Vagina (tissue), 2 donors: ENCODE results near the gene ZP4. TPM values are rescaled to one million over a fixed set of nuclear protein-coding genes. Genes with fewer than 3 reads are reported as not detected.

Experiments
- DNase-seq, 2 donors: peaks; one replicate each; pipeline ENCODE4 v3.0.0-alpha.2; 2017; ENCODE audit errors: extremely low spot score in 2 of 2
- H3K27ac ChIP-seq: fragments of 200-600 bp; sonication (generic); one replicate; pipeline ENCODE4 v1.5.1; 2019
- H3K27me3 ChIP-seq: fragments of 200-600 bp; sonication (generic); one replicate; pipeline ENCODE4 v1.5.1; 2019
- H3K36me3 ChIP-seq, 2 donors: fragments of 200-600 bp; sonication (generic); one replicate each; pipeline ENCODE4 v1.5.1; 2017 to 2019
- H3K4me1 ChIP-seq: fragments of 200-600 bp; sonication (generic); one replicate; pipeline ENCODE4 v1.5.1; 2019
- H3K4me3 ChIP-seq, 2 donors: fragments of 200-600 bp; sonication (generic); 1 replicate in 1 of 2; 2 replicates in 1 of 2; pipeline ENCODE4 v1.5.1; 2016 to 2019
- H3K9me3 ChIP-seq: fragments of 200-600 bp; sonication (generic); one replicate; pipeline ENCODE4 v1.5.1; 2019
- CTCF ChIP-seq, 3 experiments: fragments of 450-650 bp in 2 of 3; fragments of 200-600 bp in 1 of 3; sonication (generic) in 1 of 3; IDR thresholded peaks; one replicate each; pipeline ENCODE4 v1.5.1; 2017 to 2019; ENCODE audit warnings: antibody characterized with exemption in 3 of 3, mild to moderate bottlenecking in 2 of 3, moderate library complexity in 2 of 3
- POLR2A ChIP-seq, 2 donors: fragments of 450-650 bp; IDR thresholded peaks; one replicate each; pipeline ENCODE4 v1.6.1; 2017; ENCODE audit warnings: antibody characterized with exemption in 2 of 2, mild to moderate bottlenecking in 2 of 2, moderate library complexity in 2 of 2
- POLR2AphosphoS5 ChIP-seq, 2 donors: sonication (generic); formaldehyde crosslinking; IDR thresholded peaks; one replicate each; pipeline ENCODE4 v1.9.0; 2017; ENCODE audit warnings: antibody characterized with exemption in 2 of 2, mild to moderate bottlenecking in 2 of 2, low read depth in 1 of 2; ENCODE audit not compliant: insufficient read depth in 1 of 2
- intact Hi-C: fragments of 100-400 bp; cut with DNase I; formaldehyde crosslinking; loops from one replicate; pipeline ENCODE4 v1.15.1; 2023
- total RNA-seq: library from RNA; depleted of rRNA; stranded (reverse); fragments of >200 nt; gene quantifications from one replicate; pipeline ENCODE4 v1.2.3, GENCODE V29; 2016

The ZP4 gene
- total RNA-seq, 1 donor from 2014 or later, result not detected

- intact Hi-C loops, result no loop called here
- TF ChIP-seq POLR2AphosphoS5 (IDR thresholded peaks at IDR 0.05; ENCODE audit: insufficient read depth in 1 of 2, low read depth in 1 of 2) (no peak), CTCF (IDR thresholded peaks at IDR 0.05) (no peak), POLR2A (IDR thresholded peaks at IDR 0.05) (no peak)
Measured at GRCh38 chr1:237863234-237863633, 27.5 kb downstream of the ZP4 start.

GRCh38 chr1:237861944-237862343 is 28.8 kb downstream of the ZP4 start:
- H3K4me3 ChIP-seq, result no peak overlapping the region
- H3K36me3 ChIP-seq, result no peaks in the 10 kb centered on the region
- DNase-seq, result no peak
- intact Hi-C loops, result no loop called here
- H3K4me1 ChIP-seq, result no peaks in the 10 kb centered on the region
- H3K27me3 ChIP-seq, result no peaks in the 10 kb centered on the region
- no peaks in the 10 kb centered on the region for H3K9me3 ChIP-seq
- no peak overlapping the region for H3K27ac ChIP-seq
- TF ChIP-seq POLR2AphosphoS5 (IDR thresholded peaks at IDR 0.05; ENCODE audit: insufficient read depth in 1 of 2, low read depth in 1 of 2) (no peak), POLR2A (IDR thresholded peaks at IDR 0.05) (no peak), CTCF (IDR thresholded peaks at IDR 0.05) (no peak)

More at GRCh38 chr1:237863234-237863633, 27.5 kb downstream of the ZP4 start:
- H3K27me3 ChIP-seq, result no peaks in the 10 kb centered on the region
- no peak for DNase-seq
- H3K9me3 ChIP-seq, result no peaks in the 10 kb centered on the region
- H3K36me3 ChIP-seq, result no peaks in the 10 kb centered on the region
- H3K4me1 ChIP-seq, result no peaks in the 10 kb centered on the region
- no peak overlapping the region for H3K4me3 ChIP-seq
- H3K27ac ChIP-seq, result no peak overlapping the region

GRCh38 chr1:237858992-237859391 is 31.7 kb downstream of the ZP4 start:
- H3K27me3 ChIP-seq, result no peaks in the 10 kb centered on the region
- DNase-seq, result no peak
- intact Hi-C loops, result no loop called here
- no peak overlapping the region for H3K4me3 ChIP-seq
- no peaks in the 10 kb centered on the region for H3K36me3 ChIP-seq
- H3K4me1 ChIP-seq, result no peaks in the 10 kb centered on the region
- TF ChIP-seq POLR2AphosphoS5 (IDR thresholded peaks at IDR 0.05; ENCODE audit: insufficient read depth in 1 of 2, low read depth in 1 of 2), result no peak
- TF ChIP-seq POLR2A (IDR thresholded peaks at IDR 0.05), result no peak
- no peak for TF ChIP-seq CTCF (IDR thresholded peaks at IDR 0.05)
- no peaks in the 10 kb centered on the region for H3K9me3 ChIP-seq
- no peak overlapping the region for H3K27ac ChIP-seq

- Histone ChIP-seq H3K27ac (no peak overlapping the region), H3K9me3 (no peaks in the 10 kb centered on the region), H3K4me3 (no peak overlapping the region), H3K36me3 (no peaks in the 10 kb centered on the region), H3K4me1 (no peaks in the 10 kb centered on the region), H3K27me3 (no peaks in the 10 kb centered on the region)
- DNase-seq, result no peak
- intact Hi-C loops, result no loop called here
- TF ChIP-seq POLR2AphosphoS5 (IDR thresholded peaks at IDR 0.05; ENCODE audit: insufficient read depth in 1 of 2, low read depth in 1 of 2), result no peak
- no peak for TF ChIP-seq POLR2A (IDR thresholded peaks at IDR 0.05)
- TF ChIP-seq CTCF (IDR thresholded peaks at IDR 0.05), result no peak
Measured at GRCh38 chr1:237857455-237857854, 33.3 kb downstream of the ZP4 start.

- intact Hi-C loops, result no loop called here
- no peak for TF ChIP-seq POLR2A (IDR thresholded peaks at IDR 0.05)
- no peak for TF ChIP-seq CTCF (IDR thresholded peaks at IDR 0.05)
- no peak for TF ChIP-seq POLR2AphosphoS5 (IDR thresholded peaks at IDR 0.05; ENCODE audit: insufficient read depth in 1 of 2, low read depth in 1 of 2)
- no peaks in the 10 kb centered on the region for H3K27me3 ChIP-seq
- no peak overlapping the region for H3K27ac ChIP-seq
- H3K4me1 ChIP-seq, result no peaks in the 10 kb centered on the region
- H3K9me3 ChIP-seq, result no peaks in the 10 kb centered on the region
- no peak overlapping the region for H3K4me3 ChIP-seq
- no peak for DNase-seq
- no peaks in the 10 kb centered on the region for H3K36me3 ChIP-seq
Measured at GRCh38 chr1:237852342-237852741, 38.4 kb downstream of the ZP4 start.
